ENCODE results near the gene SLC39A11.

- no peak for TF ChIP-seq CTCF (IDR thresholded peaks at IDR 0.05; ENCODE audit: low read depth, low read length)
- no peak for TF ChIP-seq EZH2phosphoT487 (IDR thresholded peaks at IDR 0.05; ENCODE audit: low read depth)
These were observed 144.4 kb downstream of the SLC39A11 start for GRCh38 chr17:72948115-72948514.

Measured in OCI-LY3 (cell line).